COLO829 (cell line): ENCODE measurements around the gene DDX47.
"Not testable (repeated sequence)": the region's sequence is repeated elsewhere in the genome, so short reads cannot be mapped to it uniquely, and the experiment has no call there.

Experiments used
- DNase-seq: peaks from one replicate; pipeline ENCODE4 v3.0.0; 2012; ENCODE audit warnings: low spot score

The DDX47 gene

DNA sequence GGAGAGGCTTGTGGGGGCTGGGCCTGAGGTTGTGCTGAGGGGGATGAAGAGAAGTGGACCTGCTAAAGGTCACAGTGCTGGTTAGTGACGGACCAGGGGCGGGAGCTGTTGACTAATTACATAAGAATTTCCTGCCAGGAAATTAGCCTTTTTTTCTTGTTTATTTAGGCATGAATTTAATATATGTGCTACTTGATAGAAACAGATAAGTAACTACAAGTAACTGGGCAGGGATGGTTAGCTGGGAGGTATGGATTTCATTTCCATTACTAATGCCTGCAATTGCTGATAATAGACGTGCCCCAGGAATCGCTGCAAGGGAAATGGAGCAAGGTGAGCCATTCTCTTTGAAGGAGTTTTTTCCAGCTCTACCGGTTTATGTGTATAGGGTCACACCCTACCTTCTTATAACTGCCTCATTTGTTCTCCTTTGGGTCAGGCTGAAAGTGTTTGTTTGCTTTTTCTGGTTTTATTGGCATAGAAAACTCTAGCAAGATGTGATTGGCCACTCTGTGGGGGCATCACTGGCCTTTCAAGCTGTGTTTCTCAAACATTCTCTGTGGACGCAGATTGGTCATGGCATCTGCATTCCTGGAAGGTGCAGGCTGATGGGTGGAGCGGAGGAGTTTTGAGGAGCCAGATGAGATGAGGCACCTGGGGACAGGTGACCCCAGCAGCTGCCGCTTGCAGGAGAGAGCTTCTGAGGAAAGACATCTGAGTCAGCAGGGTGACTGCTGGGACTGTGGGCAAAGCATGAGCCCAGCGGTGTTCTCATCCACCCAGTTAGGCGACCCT is 59.2 kb downstream of the DDX47 start:
- no peak for DNase-seq

DNA sequence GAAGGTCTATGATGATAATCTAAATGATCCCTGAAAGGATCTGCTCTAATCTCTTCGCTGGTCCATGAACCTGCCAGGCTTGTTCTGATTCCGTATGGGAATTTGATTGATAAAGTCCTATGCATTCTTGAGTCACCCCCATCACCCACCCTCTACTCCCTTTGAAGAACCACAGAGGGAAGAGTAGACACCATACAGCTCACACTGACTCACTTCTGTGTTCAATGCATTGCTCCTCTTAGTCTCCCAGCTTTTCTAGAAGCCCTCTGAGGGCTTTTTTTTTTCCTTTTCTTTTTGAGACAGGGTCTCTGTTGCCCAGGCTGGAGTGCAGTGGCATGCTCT is 59.8 kb downstream of the DDX47 start:
- DNase-seq = no peak

DNA sequence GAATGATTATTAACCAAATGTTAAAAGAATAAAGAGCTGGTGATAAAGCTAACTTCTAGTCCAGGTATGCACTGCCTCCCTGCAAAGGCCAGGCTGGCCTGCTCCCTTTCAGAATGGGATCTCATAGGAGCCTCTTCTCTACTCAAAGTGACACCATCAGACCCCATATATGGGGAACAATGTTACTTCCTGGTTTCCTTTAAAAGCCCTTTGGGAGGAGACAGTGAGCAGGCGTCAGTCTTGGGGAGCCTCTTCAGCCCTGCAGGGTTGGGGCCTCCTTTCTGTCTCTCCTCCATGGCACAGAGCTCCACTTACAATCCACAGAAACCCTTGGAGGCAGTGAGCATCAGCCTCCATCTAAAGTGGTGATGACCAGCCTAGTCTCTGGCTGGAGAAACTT is 60.9 kb downstream of the DDX47 start:
- no peak for DNase-seq

DNA sequence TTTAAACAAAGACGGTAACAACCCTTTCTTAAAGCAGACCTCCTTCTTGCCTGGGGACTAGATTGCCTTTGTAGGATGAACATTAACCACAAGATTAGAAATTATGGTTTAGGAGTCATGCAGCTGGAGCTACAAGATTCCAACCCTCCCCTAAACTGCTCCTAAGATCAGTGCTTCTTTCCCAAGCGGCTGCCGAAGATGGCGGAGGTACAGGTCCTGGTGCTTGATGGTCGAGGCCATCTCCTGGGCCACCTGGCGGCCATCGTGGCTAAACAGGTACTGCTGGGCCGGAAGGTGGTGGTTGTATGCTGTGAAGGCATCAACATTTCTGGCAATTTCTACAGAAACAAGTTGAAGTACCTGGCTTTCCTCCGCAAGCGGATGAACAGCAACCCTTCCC is 62.2 kb downstream of the DDX47 start:
- DNase-seq = not testable (repeated sequence)

DNA sequence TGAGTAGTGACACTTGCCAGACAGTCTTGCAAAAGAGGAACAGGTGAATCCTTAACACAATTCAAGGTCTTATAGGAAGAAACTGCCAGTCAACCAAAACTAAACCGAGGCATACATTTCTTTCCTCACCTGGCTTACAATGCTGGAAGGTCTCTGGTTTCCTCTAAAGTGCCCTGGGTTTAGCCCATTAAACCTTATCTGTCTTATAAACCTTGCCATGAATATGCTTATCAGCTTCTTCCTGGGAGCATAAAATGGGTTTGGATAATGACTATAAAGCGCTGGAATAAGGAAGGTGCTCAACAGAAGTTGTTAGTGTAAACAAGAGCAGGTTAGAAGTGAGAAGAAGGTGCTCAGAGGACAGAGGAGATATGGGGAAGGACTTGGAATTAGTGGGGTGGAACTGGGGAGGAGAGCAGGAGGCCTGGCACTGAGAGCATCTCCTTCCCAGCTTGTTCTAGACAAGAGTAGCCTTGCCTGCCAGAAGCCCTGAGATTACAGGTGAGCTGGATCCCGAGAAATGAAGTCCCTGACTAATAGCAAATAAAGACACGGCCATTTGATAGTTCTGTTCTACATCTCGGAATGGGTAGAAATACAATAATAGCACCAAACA is 64.1 kb downstream of the DDX47 start:
- DNase-seq = no peak

DNA sequence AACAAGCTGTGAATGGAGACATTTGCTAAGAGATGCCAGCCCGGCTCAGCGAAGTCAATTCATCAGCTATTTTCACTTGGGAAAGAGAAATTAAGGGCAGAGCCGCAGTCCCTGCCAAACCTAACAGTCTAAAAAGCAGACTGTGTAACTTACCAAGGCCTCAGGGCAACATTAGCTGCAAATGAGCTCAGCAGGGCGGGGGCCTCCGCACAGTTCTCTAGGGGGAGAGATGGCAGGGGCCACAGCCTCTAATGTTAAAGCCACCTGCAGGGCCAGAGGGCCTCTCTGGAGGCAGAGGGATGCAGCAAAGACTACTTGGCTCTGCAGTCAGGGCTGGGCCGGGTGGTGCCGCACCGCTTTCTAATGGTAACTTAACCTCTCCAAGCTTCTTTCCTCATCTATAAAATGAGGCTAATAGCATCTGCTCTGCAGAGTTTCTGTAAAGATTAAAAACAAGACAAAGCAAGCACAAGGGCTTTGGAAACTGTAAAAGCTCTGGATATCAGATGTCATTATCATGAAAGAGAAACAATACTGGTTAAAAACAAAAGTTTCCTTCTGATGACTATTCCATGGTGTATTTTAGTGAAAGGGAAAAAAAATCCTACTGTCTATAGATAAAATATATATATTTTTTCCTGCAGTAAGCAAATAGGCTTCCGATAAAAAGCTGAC is 64.8 kb downstream of the DDX47 start:
- no peak for DNase-seq
